Loucy (cell line): ENCODE data around the gene MINDY4.

Experiments used
- H2AFZ ChIP-seq: fragments of 200-600 bp; sonication (generic); 2 replicates; pipeline ENCODE4 v1.6.0; 2016; ENCODE audit warnings: antibody characterized with exemption, mild to moderate bottlenecking, low read length, moderate library complexity
- H3F3A ChIP-seq: fragments of 200-600 bp; 2 replicates; pipeline ENCODE4 v1.6.0; 2016; ENCODE audit warnings: antibody characterized with exemption, low read depth, mild to moderate bottlenecking
- H3K27me3 ChIP-seq: fragments of 200-600 bp; sonication (generic); 2 replicates; pipeline ENCODE4 v1.6.1; 2014; ENCODE audit warnings: low read length, mild to moderate bottlenecking; ENCODE audit not compliant: insufficient read depth, poor library complexity, severe bottlenecking
- H3K36me3 ChIP-seq: fragments of 200-600 bp; sonication (generic); 2 replicates; pipeline ENCODE4 v1.6.1; 2016; ENCODE audit warnings: low read length; ENCODE audit not compliant: insufficient read depth
- H3K4me1 ChIP-seq: fragments of 200-600 bp; sonication (generic); 2 replicates; pipeline ENCODE4 v1.5.1; 2014; ENCODE audit warnings: low read length, mild to moderate bottlenecking; ENCODE audit not compliant: insufficient read depth, poor library complexity, severe bottlenecking
- H3K4me2 ChIP-seq: fragments of 200-600 bp; sonication (generic); 2 replicates; pipeline ENCODE4 v1.6.0; 2014; ENCODE audit warnings: antibody characterized with exemption, low read length, low read depth, mild to moderate bottlenecking; ENCODE audit not compliant: poor library complexity, severe bottlenecking
- H3K4me3 ChIP-seq: fragments of 200-600 bp; sonication (generic); 2 replicates; pipeline ENCODE4 v1.5.1; 2014; ENCODE audit warnings: low read length, mild to moderate bottlenecking, mixed read lengths; ENCODE audit not compliant: poor library complexity, severe bottlenecking
- H3K79me2 ChIP-seq: fragments of 200-600 bp; sonication (generic); 2 replicates; pipeline ENCODE4 v1.6.1; 2014; ENCODE audit warnings: low read length; ENCODE audit not compliant: insufficient read depth
- H3K9ac ChIP-seq: fragments of 200-600 bp; sonication (generic); 2 replicates; pipeline ENCODE4 v1.6.0; 2014; ENCODE audit warnings: mild to moderate bottlenecking, low read depth, low read length, moderate library complexity; ENCODE audit not compliant: poor library complexity, severe bottlenecking
- H3K9me2 ChIP-seq: fragments of 200-600 bp; sonication (generic); replicated peaks from 2 replicates; pipeline ENCODE4 v1.6.1; 2016; ENCODE audit warnings: low read depth, low read length, mixed read lengths
- H3K9me3 ChIP-seq: fragments of 200-600 bp; sonication (generic); 2 replicates; pipeline ENCODE4 v1.6.1; 2014; ENCODE audit warnings: mild to moderate bottlenecking, antibody characterized with exemption, low read length, low read depth; ENCODE audit not compliant: insufficient read depth
- H4K20me1 ChIP-seq: fragments of 200-600 bp; sonication (generic); 2 replicates; pipeline ENCODE4 v1.6.0; 2014; ENCODE audit warnings: antibody characterized with exemption, low read length, mild to moderate bottlenecking; ENCODE audit not compliant: insufficient read depth, poor library complexity, severe bottlenecking
- CTCF ChIP-seq: fragments of 200-600 bp; sonication (generic); conservative IDR thresholded peaks from 2 replicates; pipeline ENCODE4 v1.5.1; 2014; ENCODE audit warnings: mild to moderate bottlenecking, antibody characterized with exemption, low read length
- EZH2phosphoT487 ChIP-seq: fragments of 200-600 bp; IDR thresholded peaks from 2 replicates; pipeline ENCODE4 v1.6.1; 2018; ENCODE audit warnings: antibody characterized with exemption, mild to moderate bottlenecking, moderate library complexity, borderline replicate concordance

Gene MINDY4

GRCh38 chr7:30926313-30926712 is 155.1 kb downstream of the MINDY4 start:
- Histone ChIP-seq H3K79me2 (no peaks in the 10 kb centered on the region), H4K20me1 (no peaks in the 10 kb centered on the region), H3K9me3 (no peaks in the 10 kb centered on the region), H3K27me3 (no peaks in the 10 kb centered on the region), H3K36me3 (no peaks in the 10 kb centered on the region), H3F3A (no peaks in the 10 kb centered on the region), H3K9me2 (no peaks in the 10 kb centered on the region), H3K4me1 (no peaks in the 10 kb centered on the region), H3K9ac (no peak overlapping the region), H3K4me2 (no peak overlapping the region), H3K4me3 (no peak overlapping the region), H2AFZ (no peak overlapping the region)
- no peak for TF ChIP-seq CTCF
- no peak for TF ChIP-seq EZH2phosphoT487

- Histone ChIP-seq H3K27me3 (no peaks in the 10 kb centered on the region), H3K4me1 (no peaks in the 10 kb centered on the region)
Measured at GRCh38 chr7:30927040-30927439, 155.8 kb downstream of the MINDY4 start.

GRCh38 chr7:30927559-30927958 is 156.3 kb downstream of the MINDY4 start:
- H3K9me2 ChIP-seq: no peaks in the 10 kb centered on the region
- H3K9me3 ChIP-seq: no peaks in the 10 kb centered on the region
- no peaks in the 10 kb centered on the region for H3K79me2 ChIP-seq
- H3K9ac ChIP-seq: no peak overlapping the region
- no peak overlapping the region for H3K4me3 ChIP-seq
- H3K4me2 ChIP-seq: no peak overlapping the region
- no peak overlapping the region for H2AFZ ChIP-seq
- TF ChIP-seq CTCF: no peak
- H3F3A ChIP-seq: no peaks in the 10 kb centered on the region
- H4K20me1 ChIP-seq: no peaks in the 10 kb centered on the region
- no peaks in the 10 kb centered on the region for H3K4me1 ChIP-seq
- no peaks in the 10 kb centered on the region for H3K36me3 ChIP-seq
- H3K27me3 ChIP-seq: no peaks in the 10 kb centered on the region

More at GRCh38 chr7:30927040-30927439, 155.8 kb downstream of the MINDY4 start:
- TF ChIP-seq CTCF (no peak), EZH2phosphoT487 (no peak)
- Histone ChIP-seq H3F3A (no peaks in the 10 kb centered on the region), H2AFZ (no peak overlapping the region), H3K9ac (no peak overlapping the region), H3K79me2 (no peaks in the 10 kb centered on the region), H3K4me3 (no peak overlapping the region), H3K36me3 (no peaks in the 10 kb centered on the region), H3K4me2 (no peak overlapping the region), H3K9me2 (no peaks in the 10 kb centered on the region), H4K20me1 (no peaks in the 10 kb centered on the region), H3K9me3 (no peaks in the 10 kb centered on the region)
